DND-41 (cell line): Measurements from ENCODE around the gene PSMC3.

Source experiments
- EZH2 ChIP-seq: IDR thresholded peaks from 3 replicates; pipeline ENCODE4 v1.6.1; 2012; ENCODE audit warnings: borderline replicate concordance, low read depth, mild to moderate bottlenecking, moderate library complexity, low read length, inconsistent platforms; ENCODE audit not compliant: severe bottlenecking
- TF ChIP-seq, protein P1 (sequence below): IDR thresholded peaks from 2 replicates; pipeline ENCODE4 v1.5.1; 2012; ENCODE audit warnings: borderline replicate concordance, low read length, moderate library complexity, mild to moderate bottlenecking; ENCODE audit not compliant: poor library complexity, severe bottlenecking; ENCODE audit errors: extremely low read depth

DNA sequence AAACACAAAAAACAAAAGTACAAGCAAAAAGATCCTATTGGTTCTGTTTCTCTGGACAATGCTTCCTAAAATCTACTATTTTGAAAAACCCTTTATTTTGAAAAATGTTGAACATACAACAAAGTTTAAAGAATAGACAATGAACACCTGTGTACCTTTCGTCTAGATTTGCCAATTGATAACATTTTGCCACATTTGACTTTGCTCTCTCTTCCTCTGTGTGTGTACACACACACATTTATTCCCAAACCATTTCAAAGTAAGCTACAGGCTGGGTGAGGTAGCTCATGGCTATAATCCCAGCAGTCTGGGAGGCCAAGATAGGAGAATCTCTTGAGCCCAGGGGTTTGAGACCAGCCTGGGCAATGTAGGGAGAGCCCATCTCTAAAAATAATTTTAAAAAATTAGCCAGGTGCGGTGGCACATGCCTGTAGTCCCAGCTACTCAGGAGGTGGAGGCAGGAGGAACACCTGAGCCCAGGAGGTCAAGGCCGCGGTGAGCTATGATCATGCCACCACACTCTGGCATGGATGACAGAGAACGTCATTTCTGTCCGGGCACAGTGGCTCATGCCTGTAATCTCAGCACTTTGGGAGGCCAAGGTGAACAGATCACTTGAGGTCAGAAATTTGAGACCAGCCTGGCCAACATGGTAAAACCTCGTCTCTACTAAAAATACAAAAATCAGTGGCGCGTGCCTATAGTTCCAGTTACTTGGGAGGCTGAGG is 5.3 kb upstream of the PSMC3 start:
- TF ChIP-seq, protein P1, sequence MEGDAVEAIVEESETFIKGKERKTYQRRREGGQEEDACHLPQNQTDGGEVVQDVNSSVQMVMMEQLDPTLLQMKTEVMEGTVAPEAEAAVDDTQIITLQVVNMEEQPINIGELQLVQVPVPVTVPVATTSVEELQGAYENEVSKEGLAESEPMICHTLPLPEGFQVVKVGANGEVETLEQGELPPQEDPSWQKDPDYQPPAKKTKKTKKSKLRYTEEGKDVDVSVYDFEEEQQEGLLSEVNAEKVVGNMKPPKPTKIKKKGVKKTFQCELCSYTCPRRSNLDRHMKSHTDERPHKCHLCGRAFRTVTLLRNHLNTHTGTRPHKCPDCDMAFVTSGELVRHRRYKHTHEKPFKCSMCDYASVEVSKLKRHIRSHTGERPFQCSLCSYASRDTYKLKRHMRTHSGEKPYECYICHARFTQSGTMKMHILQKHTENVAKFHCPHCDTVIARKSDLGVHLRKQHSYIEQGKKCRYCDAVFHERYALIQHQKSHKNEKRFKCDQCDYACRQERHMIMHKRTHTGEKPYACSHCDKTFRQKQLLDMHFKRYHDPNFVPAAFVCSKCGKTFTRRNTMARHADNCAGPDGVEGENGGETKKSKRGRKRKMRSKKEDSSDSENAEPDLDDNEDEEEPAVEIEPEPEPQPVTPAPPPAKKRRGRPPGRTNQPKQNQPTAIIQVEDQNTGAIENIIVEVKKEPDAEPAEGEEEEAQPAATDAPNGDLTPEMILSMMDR = no peak
- no peak for TF ChIP-seq EZH2
